HAP-1 (cell line): ENCODE measurements around the gene ADGRG3.

Experiments
- DNase-seq, 2 experiments: peaks; one replicate each; pipeline ENCODE4 v3.0.0-alpha.2; 2016 to 2020; ENCODE audit warnings: low spot score in 2 of 2
- H3K27me3 ChIP-seq: fragments of 250-450 bp; sonication (Bioruptor Pico); 2 replicates; pipeline ENCODE4 v1.5.1; 2020; ENCODE audit warnings: low read depth, mild to moderate bottlenecking, moderate library complexity
- H3K36me3 ChIP-seq: fragments of 250-450 bp; sonication (Bioruptor Pico); replicated peaks from 2 replicates; pipeline ENCODE4 v1.5.1; 2020; ENCODE audit warnings: mild to moderate bottlenecking
- H3K4me1 ChIP-seq: fragments of 250-450 bp; sonication (Bioruptor Pico); 2 replicates; pipeline ENCODE4 v1.5.1; 2020; ENCODE audit warnings: mild to moderate bottlenecking
- H3K4me3 ChIP-seq: fragments of 250-450 bp; sonication (Bioruptor Pico); 2 replicates; pipeline ENCODE4 v1.5.1; 2020; ENCODE audit warnings: mild to moderate bottlenecking, moderate library complexity
- H3K9me3 ChIP-seq: fragments of 250-450 bp; sonication (Bioruptor Pico); 2 replicates; pipeline ENCODE4 v1.5.1; 2020; ENCODE audit warnings: mild to moderate bottlenecking, moderate library complexity
- in situ Hi-C: fragments of 300-500 bp; cut with MboI; formaldehyde crosslinking; loops from 3 replicates; pipeline ENCODE4 v1.14.3; 2020; ENCODE audit warnings: low sequenced_read_pairs, inconsistent platforms, mixed read lengths

ADGRG3 gene

GRCh38 chr16:57646388-57647039 lies 21.6 kb upstream of the ADGRG3 start:
- in situ Hi-C loops, result no loop called here
- H3K36me3 ChIP-seq, result no peaks in the 10 kb centered on the region
- no peaks in the 10 kb centered on the region for H3K9me3 ChIP-seq
- no peaks in the 10 kb centered on the region for H3K27me3 ChIP-seq
- no peaks in the 10 kb centered on the region for H3K4me1 ChIP-seq
- no peak for DNase-seq
- H3K4me3 ChIP-seq, result no peak overlapping the region

- in situ Hi-C loops, result no loop called here
Observed at GRCh38 chr16:57647136-57647875, 20.8 kb upstream of the ADGRG3 start.

GRCh38 chr16:57648125-57648524 lies 20.0 kb upstream of the ADGRG3 start:
- Histone ChIP-seq H3K4me3 (no peak overlapping the region), H3K36me3 (no peaks in the 10 kb centered on the region), H3K27me3 (no peaks in the 10 kb centered on the region), H3K9me3 (no peaks in the 10 kb centered on the region), H3K4me1 (no peaks in the 10 kb centered on the region)
- in situ Hi-C loops, result no loop called here
- DNase-seq, result no peak

More at GRCh38 chr16:57647136-57647875, 20.8 kb upstream of the ADGRG3 start:
- no peaks in the 10 kb centered on the region for H3K9me3 ChIP-seq
- no peak overlapping the region for H3K4me3 ChIP-seq
- DNase-seq, result no peak
- H3K4me1 ChIP-seq, result no peaks in the 10 kb centered on the region
- no peaks in the 10 kb centered on the region for H3K36me3 ChIP-seq
- no peaks in the 10 kb centered on the region for H3K27me3 ChIP-seq

- H3K9me3 ChIP-seq, result no peaks in the 10 kb centered on the region
- DNase-seq, result peak; percentile 51 to 88
- in situ Hi-C loops, result no loop called here
- H3K4me3 ChIP-seq, result no peak overlapping the region
- no peaks in the 10 kb centered on the region for H3K27me3 ChIP-seq
- H3K36me3 ChIP-seq, result no peaks in the 10 kb centered on the region
- H3K4me1 ChIP-seq, result no peaks in the 10 kb centered on the region
Observed at GRCh38 chr16:57648581-57649442, 19.3 kb upstream of the ADGRG3 start.

- H3K4me3 ChIP-seq, result no peak overlapping the region
- H3K36me3 ChIP-seq, result no peaks in the 10 kb centered on the region
- H3K4me1 ChIP-seq, result no peaks in the 10 kb centered on the region
- in situ Hi-C loops, result no loop called here
- DNase-seq, result no peak
- no peaks in the 10 kb centered on the region for H3K27me3 ChIP-seq
- no peaks in the 10 kb centered on the region for H3K9me3 ChIP-seq
Observed at GRCh38 chr16:57649443-57649751, 18.7 kb upstream of the ADGRG3 start.

GRCh38 chr16:57649846-57650245 lies 18.3 kb upstream of the ADGRG3 start:
- H3K4me1 ChIP-seq, result no peaks in the 10 kb centered on the region
- DNase-seq, result no peak
- in situ Hi-C loops, result no loop called here
- no peaks in the 10 kb centered on the region for H3K9me3 ChIP-seq
- H3K36me3 ChIP-seq, result no peaks in the 10 kb centered on the region
- H3K4me3 ChIP-seq, result no peak overlapping the region
- H3K27me3 ChIP-seq, result no peaks in the 10 kb centered on the region

GRCh38 chr16:57651344-57652333 lies 16.5 kb upstream of the ADGRG3 start:
- H3K4me1 ChIP-seq, result no peaks in the 10 kb centered on the region
- H3K9me3 ChIP-seq, result no peaks in the 10 kb centered on the region
- no peaks in the 10 kb centered on the region for H3K36me3 ChIP-seq
- in situ Hi-C loops, result no loop called here
- H3K4me3 ChIP-seq, result no peak overlapping the region
- H3K27me3 ChIP-seq, result no peaks in the 10 kb centered on the region
- DNase-seq, result no peak

- in situ Hi-C loops, result no loop called here
- no peaks in the 10 kb centered on the region for H3K36me3 ChIP-seq
- no peaks in the 10 kb centered on the region for H3K9me3 ChIP-seq
- H3K27me3 ChIP-seq, result no peaks in the 10 kb centered on the region
- H3K4me3 ChIP-seq, result no peak overlapping the region
- H3K4me1 ChIP-seq, result no peaks in the 10 kb centered on the region
- DNase-seq, result no peak
Observed at GRCh38 chr16:57652695-57653471, 15.2 kb upstream of the ADGRG3 start.

- Histone ChIP-seq H3K4me1 (no peaks in the 10 kb centered on the region), H3K36me3 (no peaks in the 10 kb centered on the region), H3K4me3 (no peak overlapping the region), H3K9me3 (no peaks in the 10 kb centered on the region), H3K27me3 (no peaks in the 10 kb centered on the region)
- no peak for DNase-seq
- in situ Hi-C loops, result no loop called here
Observed at GRCh38 chr16:57653936-57654335, 14.2 kb upstream of the ADGRG3 start.

- no peak overlapping the region for H3K4me3 ChIP-seq
- H3K4me1 ChIP-seq, result no peaks in the 10 kb centered on the region
- DNase-seq, result no peak
- in situ Hi-C loops, result no loop called here
- H3K36me3 ChIP-seq, result no peaks in the 10 kb centered on the region
- H3K9me3 ChIP-seq, result no peaks in the 10 kb centered on the region
- no peaks in the 10 kb centered on the region for H3K27me3 ChIP-seq
Observed at GRCh38 chr16:57656342-57656955, 11.7 kb upstream of the ADGRG3 start.

GRCh38 chr16:57657228-57657627 lies 10.9 kb upstream of the ADGRG3 start:
- DNase-seq, result no peak
- H3K4me1 ChIP-seq, result no peaks in the 10 kb centered on the region
- in situ Hi-C loops, result no loop called here

GRCh38 chr16:57658130-57658877 lies 9.8 kb upstream of the ADGRG3 start:
- no peaks in the 10 kb centered on the region for H3K27me3 ChIP-seq
- H3K4me1 ChIP-seq, result no peaks in the 10 kb centered on the region
- no peaks in the 10 kb centered on the region for H3K9me3 ChIP-seq
- no peak overlapping the region for H3K4me3 ChIP-seq
- no peak for DNase-seq
- in situ Hi-C loops, result no loop called here
- no peaks in the 10 kb centered on the region for H3K36me3 ChIP-seq

More at GRCh38 chr16:57657228-57657627, 10.9 kb upstream of the ADGRG3 start:
- H3K27me3 ChIP-seq, result no peaks in the 10 kb centered on the region
- no peaks in the 10 kb centered on the region for H3K9me3 ChIP-seq
- no peak overlapping the region for H3K4me3 ChIP-seq
- H3K36me3 ChIP-seq, result no peaks in the 10 kb centered on the region
